Natural killer cell (primary cell): ENCODE results near the gene RASAL1. TPM values are rescaled to one million over a fixed set of nuclear protein-coding genes. Genes with fewer than 3 reads are reported as not detected.

Experiments
- ATAC-seq, 3 donors: fragments of 150-1000 bp in 2 of 3; fragments of 200-7000 bp in 1 of 3; cut with Tn5 transposase; 1 replicate in 1 of 3; 2 replicates in 2 of 3; pipeline ENCODE4 v1.10.0; 2021; ENCODE audit warnings: mild to moderate bottlenecking in 2 of 3, moderate library complexity in 2 of 3
- DNase-seq, 2 donors: peaks; one replicate each; pipeline versions ENCODE4 v3.0.0 to v3.0.0-alpha.2; 2013 to 2021; ENCODE audit warnings: mixed read lengths in 1 of 2
- H3K27ac ChIP-seq: one replicate; pipeline ENCODE4 v1.5.1; 2013; ENCODE audit warnings: mild to moderate bottlenecking, low read length
- H3K27me3 ChIP-seq: one replicate; pipeline ENCODE4 v1.6.1; 2013; ENCODE audit warnings: low read length; ENCODE audit not compliant: control insufficient read depth, insufficient read depth
- H3K36me3 ChIP-seq: one replicate; pipeline ENCODE4 v1.6.1; 2013; ENCODE audit warnings: low read length; ENCODE audit not compliant: control insufficient read depth, insufficient read depth
- H3K4me1 ChIP-seq: one replicate; pipeline ENCODE4 v1.6.1; 2013; ENCODE audit warnings: low read length; ENCODE audit not compliant: control insufficient read depth, insufficient read depth
- H3K4me3 ChIP-seq: one replicate; pipeline ENCODE4 v1.5.1; 2013; ENCODE audit warnings: low read length
- H3K9me3 ChIP-seq: one replicate; pipeline ENCODE4 v1.6.1; 2013; ENCODE audit warnings: low read length; ENCODE audit not compliant: control insufficient read depth, insufficient read depth
- H3K27ac Mint-ChIP-seq, 2 donors: one replicate each; pipeline ENCODE4 v1.8.0; 2022; ENCODE audit warnings: mild to moderate bottlenecking in 2 of 2, mixed read lengths in 2 of 2, moderate library complexity in 1 of 2
- H3K27me3 Mint-ChIP-seq, 2 donors: one replicate each; pipeline ENCODE4 v1.8.0; 2022; ENCODE audit warnings: low read depth in 2 of 2, mixed read lengths in 2 of 2
- H3K36me3 Mint-ChIP-seq: one replicate; pipeline ENCODE4 v1.8.0; 2022; ENCODE audit warnings: mixed read lengths
- H3K4me1 Mint-ChIP-seq, 2 donors: one replicate each; pipeline ENCODE4 v1.8.0; 2022; ENCODE audit warnings: mixed read lengths in 2 of 2
- H3K4me3 Mint-ChIP-seq: one replicate; pipeline ENCODE4 v1.8.0; 2022; ENCODE audit warnings: mild to moderate bottlenecking, moderate library complexity, mixed read lengths
- H3K9me3 Mint-ChIP-seq, 2 donors: one replicate each; pipeline ENCODE4 v1.8.0; 2022; ENCODE audit warnings: mixed read lengths in 2 of 2
- CTCF ChIP-seq: fragments of 200-600 bp; IDR thresholded peaks from one replicate; pipeline ENCODE4 v1.8.0; 2022; ENCODE audit warnings: antibody characterized with exemption
- WGBS: methylation state at CpG from one replicate; pipeline ENCODE4 v1.1.7; 2013; ENCODE audit warnings: missing lambda C conversion rate; ENCODE audit not compliant: insufficient coverage; 5-methylcytosine and 5-hydroxymethylcytosine counted together
- intact Hi-C: fragments of 100-400 bp; cut with micrococcal nuclease; formaldehyde crosslinking; loops from one replicate; pipeline ENCODE4 v1.14.2; 2022
- total RNA-seq, 4 donors: library from RNA; stranded (reverse); fragments of 120-200 nt in 1 of 4; gene quantifications; one replicate each; pipeline versions ENCODE4 v1.2.3 to v1.2.4, GENCODE V29; 2013 to 2022

Gene RASAL1
- total RNA-seq, 3 donors from 2014 or later (not counting 1 experiment from before 2014, with no cell fraction given), result not detected

DNA sequence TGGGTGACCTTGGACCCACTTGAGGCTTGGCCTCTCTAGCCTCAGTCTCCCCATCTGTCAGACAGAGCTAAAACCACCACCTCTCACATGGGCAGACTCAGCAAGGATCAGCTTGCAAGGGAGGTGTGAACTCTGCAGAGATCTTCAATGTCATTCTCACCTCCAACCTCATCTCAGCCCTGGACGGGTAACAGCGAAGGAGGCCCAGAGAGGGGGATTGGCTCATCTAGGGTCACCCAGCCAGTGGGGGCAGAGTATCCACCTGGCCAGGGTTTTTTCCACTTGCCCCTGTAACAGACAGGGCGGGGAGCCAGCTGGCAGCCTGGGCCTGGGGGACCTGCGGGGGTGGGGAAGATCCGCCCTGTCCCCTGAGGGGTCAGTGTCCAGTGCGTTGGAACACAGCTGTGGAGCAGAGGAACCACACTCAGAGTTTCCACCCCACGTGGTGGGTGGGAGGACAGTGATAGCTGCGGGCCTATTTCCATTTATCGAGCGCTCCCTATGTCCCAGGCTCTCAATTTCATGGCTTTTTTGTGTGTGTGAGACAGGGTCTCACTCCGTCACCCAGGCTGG lies 51.6 kb downstream of the RASAL1 start:
- DNase-seq (no peak), ATAC-seq (peak; percentile 52 to 67 (median 53))
- Histone ChIP-seq H3K9me3 (no peaks in the 10 kb centered on the region), H3K27ac (no peak overlapping the region), H3K36me3 (no peaks in the 10 kb centered on the region), H3K4me1 (peaks cover 94% of the 10 kb centered on the region), H3K4me3 (no peak overlapping the region), H3K27me3 (no peaks in the 10 kb centered on the region)
- TF ChIP-seq CTCF, result no peak
- Mint-ChIP-seq H3K36me3 (no peaks in the 10 kb centered on the region), H3K4me1 (peaks cover 50 to 64% of the 10 kb centered on the region in 2 donors), H3K4me3 (peak overlapping the region; percentile 56), H3K27ac (peak overlapping the region; percentile 59 to 62), H3K9me3 (no peaks in the 10 kb centered on the region), H3K27me3 (peaks cover 0 to under 1% of the 10 kb centered on the region in 2 donors)
- 56% methylated on average over 11 of the region's 11 CpGs for WGBS
- intact Hi-C loops, result no loop called here

GRCh38 chr12:113082486-113083148 lies 52.9 kb downstream of the RASAL1 start:
- no peak for TF ChIP-seq CTCF
- Mint-ChIP-seq H3K9me3 (no peaks in the 10 kb centered on the region), H3K36me3 (no peaks in the 10 kb centered on the region), H3K27ac (peak overlapping the region; percentile 59 to 67), H3K4me1 (peaks cover 39 to 50% of the 10 kb centered on the region in 2 donors), H3K27me3 (peaks cover 0 to 7% of the 10 kb centered on the region in 2 donors), H3K4me3 (peak overlapping the region; percentile 41)
- Histone ChIP-seq H3K27me3 (no peaks in the 10 kb centered on the region), H3K36me3 (peaks cover 2% of the 10 kb centered on the region), H3K9me3 (no peaks in the 10 kb centered on the region), H3K27ac (peak overlapping the region; percentile 49), H3K4me3 (no peak overlapping the region), H3K4me1 (peaks cover 86% of the 10 kb centered on the region)
- no peak for DNase-seq
- intact Hi-C loops, result no loop called here
- 56% methylated on average over 7 of the region's 9 CpGs for WGBS
- peak; percentile 67 to 74 (median 69) for ATAC-seq

- Histone ChIP-seq H3K27me3 (no peaks in the 10 kb centered on the region), H3K9me3 (no peaks in the 10 kb centered on the region), H3K4me1 (peaks cover 84% of the 10 kb centered on the region), H3K36me3 (peaks cover 2% of the 10 kb centered on the region), H3K27ac (peak overlapping the region; percentile 49), H3K4me3 (no peak overlapping the region)
- Mint-ChIP-seq H3K4me3 (no peak overlapping the region), H3K9me3 (no peaks in the 10 kb centered on the region), H3K27me3 (peaks cover 0 to 13% of the 10 kb centered on the region in 2 donors), H3K36me3 (no peaks in the 10 kb centered on the region), H3K27ac (peak overlapping the region in 1 of 2 donors; percentile 18), H3K4me1 (peaks cover 35 to 43% of the 10 kb centered on the region in 2 donors)
- intact Hi-C loops, result no loop called here
- no peak for TF ChIP-seq CTCF
- ATAC-seq, result no peak
- 100% methylated on average over 4 of the region's 4 CpGs for WGBS
- no peak for DNase-seq
These were observed 53.7 kb downstream of the RASAL1 start for GRCh38 chr12:113081873-113082272.
